ENCODE data around the gene APOD.
"Not testable (repeated sequence)": the region's sequence is repeated elsewhere in the genome, so short reads cannot be mapped to it uniquely, and the experiment has no call there.

Gene APOD

GRCh38 chr3:195609229-195609628, 25.5 kb upstream of the APOD start:
- DNase-seq (ENCODE audit: insufficient read length, low spot score) (no peak), FAIRE-seq (no peak)
- TF ChIP-seq SPI1 (IDR thresholded peaks at IDR 0.05; ENCODE audit: low read depth, low read length) (no peak), PAX5 (IDR thresholded peaks at IDR 0.05; ENCODE audit: insufficient read depth, low read length, severe bottlenecking) (no peak)

GRCh38 chr3:195601785-195602184, 18.0 kb upstream of the APOD start:
- not testable (repeated sequence) for DNase-seq (ENCODE audit: insufficient read length, low spot score); FAIRE-seq

GRCh38 chr3:195601382-195601781, 17.6 kb upstream of the APOD start:
- no peak for FAIRE-seq
- no peak for DNase-seq (ENCODE audit: insufficient read length, low spot score)
- TF ChIP-seq POU2F2 (IDR thresholded peaks at IDR 0.05; ENCODE audit: low read depth, low read length) (no peak), SPI1 (IDR thresholded peaks at IDR 0.05; ENCODE audit: low read depth, low read length) (no peak), POLR2AphosphoS5 (IDR thresholded peaks at IDR 0.05; ENCODE audit: low read depth, low read length) (no peak)

- DNase-seq (ENCODE audit: insufficient read length, low spot score); FAIRE-seq: not testable (repeated sequence)
Measured at GRCh38 chr3:195599926-195600325, 16.2 kb upstream of the APOD start.

- not testable (repeated sequence) for FAIRE-seq
Measured at GRCh38 chr3:195599516-195599915, 15.8 kb upstream of the APOD start.

GRCh38 chr3:195597848-195598247, 14.1 kb upstream of the APOD start:
- FAIRE-seq (no peak), DNase-seq (ENCODE audit: insufficient read length, low spot score) (no peak)
- TF ChIP-seq POLR2AphosphoS5 (IDR thresholded peaks at IDR 0.05; ENCODE audit: low read depth, low read length) (no peak), POU2F2 (IDR thresholded peaks at IDR 0.05; ENCODE audit: low read depth, low read length) (no peak), SPI1 (IDR thresholded peaks at IDR 0.05; ENCODE audit: low read depth, low read length) (no peak), POLR2A (IDR thresholded peaks at IDR 0.05; ENCODE audit: low read depth, low read length) (no peak), TAF1 (IDR thresholded peaks at IDR 0.05; ENCODE audit: low read depth, low read length) (no peak), PAX5 (IDR thresholded peaks at IDR 0.05; ENCODE audit: insufficient read depth, low read length, severe bottlenecking) (no peak)

More at GRCh38 chr3:195599516-195599915, 15.8 kb upstream of the APOD start:
- DNase-seq (ENCODE audit: insufficient read length, low spot score): not testable (repeated sequence)

- FAIRE-seq (no peak), DNase-seq (ENCODE audit: insufficient read length, low spot score) (no peak)
- TF ChIP-seq PAX5 (IDR thresholded peaks at IDR 0.05; ENCODE audit: insufficient read depth, low read length, severe bottlenecking): no peak
Measured at GRCh38 chr3:195597229-195597628, 13.5 kb upstream of the APOD start.

- no peak for FAIRE-seq
- TF ChIP-seq SPI1 (IDR thresholded peaks at IDR 0.05; ENCODE audit: low read depth, low read length): no peak
- no peak for TF ChIP-seq POLR2AphosphoS5 (IDR thresholded peaks at IDR 0.05; ENCODE audit: low read depth, low read length)
- TF ChIP-seq POU2F2 (IDR thresholded peaks at IDR 0.05; ENCODE audit: low read depth, low read length): no peak
- TF ChIP-seq PAX5 (IDR thresholded peaks at IDR 0.05; ENCODE audit: insufficient read depth, low read length, severe bottlenecking): no peak
- TF ChIP-seq TAF1 (IDR thresholded peaks at IDR 0.05; ENCODE audit: low read depth, low read length): no peak
- TF ChIP-seq POLR2A (IDR thresholded peaks at IDR 0.05; ENCODE audit: low read depth, low read length): no peak
- no peak for DNase-seq (ENCODE audit: insufficient read length, low spot score)
Measured at GRCh38 chr3:195596765-195597171, 13.0 kb upstream of the APOD start.

GRCh38 chr3:195595785-195596531, 12.2 kb upstream of the APOD start:
- DNase-seq (ENCODE audit: insufficient read length, low spot score): no peak
- TF ChIP-seq POLR2A (IDR thresholded peaks at IDR 0.05; ENCODE audit: low read depth, low read length): no peak
- no peak for FAIRE-seq

GRCh38 chr3:195591852-195592251, 8.1 kb upstream of the APOD start:
- DNase-seq (ENCODE audit: insufficient read length, low spot score) (no peak), FAIRE-seq (no peak)
- TF ChIP-seq POLR2A (IDR thresholded peaks at IDR 0.05; ENCODE audit: low read depth, low read length) (no peak), SPI1 (IDR thresholded peaks at IDR 0.05; ENCODE audit: low read depth, low read length) (no peak), POU2F2 (IDR thresholded peaks at IDR 0.05; ENCODE audit: low read depth, low read length) (no peak), TAF1 (IDR thresholded peaks at IDR 0.05; ENCODE audit: low read depth, low read length) (no peak), POLR2AphosphoS5 (IDR thresholded peaks at IDR 0.05; ENCODE audit: low read depth, low read length) (no peak), PAX5 (IDR thresholded peaks at IDR 0.05; ENCODE audit: insufficient read depth, low read length, severe bottlenecking) (no peak)

GRCh38 chr3:195591220-195591619, 7.5 kb upstream of the APOD start:
- TF ChIP-seq POLR2AphosphoS5 (IDR thresholded peaks at IDR 0.05; ENCODE audit: low read depth, low read length) (no peak), POLR2A (IDR thresholded peaks at IDR 0.05; ENCODE audit: low read depth, low read length) (no peak), SPI1 (IDR thresholded peaks at IDR 0.05; ENCODE audit: low read depth, low read length) (no peak), POU2F2 (IDR thresholded peaks at IDR 0.05; ENCODE audit: low read depth, low read length) (no peak), PAX5 (IDR thresholded peaks at IDR 0.05; ENCODE audit: insufficient read depth, low read length, severe bottlenecking) (no peak), TAF1 (IDR thresholded peaks at IDR 0.05; ENCODE audit: low read depth, low read length) (no peak)
- DNase-seq (ENCODE audit: insufficient read length, low spot score): no peak
- FAIRE-seq: no peak

GRCh38 chr3:195590381-195590780, 6.6 kb upstream of the APOD start:
- not testable (repeated sequence) for DNase-seq (ENCODE audit: insufficient read length, low spot score); FAIRE-seq

GRCh38 chr3:195589796-195590195, 6.1 kb upstream of the APOD start:
- not testable (repeated sequence) for FAIRE-seq

More at GRCh38 chr3:195589796-195590195, 6.1 kb upstream of the APOD start:
- not testable (repeated sequence) for DNase-seq (ENCODE audit: insufficient read length, low spot score)
